Right lobe of liver (tissue), 6 donors: ENCODE measurements around the gene TM7SF3. TPM values are rescaled to one million over a fixed set of nuclear protein-coding genes. Genes with fewer than 3 reads are reported as not detected.
"Not testable (repeated sequence)": the region's sequence is repeated elsewhere in the genome, so short reads cannot be mapped to it uniquely, and the experiment has no call there.

Experiments used
- ATAC-seq, 4 donors: fragments of 200-7000 bp; cut with Tn5 transposase; one replicate each; pipeline ENCODE4 v1.9.1; 2020; ENCODE audit warnings: mild to moderate bottlenecking in 4 of 4, moderate library complexity in 4 of 4
- DNase-seq, 3 donors: peaks; one replicate each; pipeline ENCODE4 v3.0.0-alpha.2; 2020
- H3K27ac ChIP-seq, 3 donors: fragments of 200-600 bp; one replicate each; pipeline ENCODE4 v1.8.0; 2022
- H3K27me3 ChIP-seq, 2 donors: fragments of 200-600 bp; one replicate each; pipeline ENCODE4 v1.8.0; 2022
- H3K36me3 ChIP-seq, 4 donors: fragments of 200-600 bp; sonication (generic) in 1 of 4; one replicate each; pipeline versions ENCODE4 v1.5.1 to v1.8.0; 2017 to 2022; ENCODE audit warnings: control low read depth in 1 of 4
- H3K4me1 ChIP-seq, 4 donors: fragments of 200-600 bp; sonication (generic) in 1 of 4; one replicate each; pipeline versions ENCODE4 v1.5.1 to v1.8.0; 2017 to 2022; ENCODE audit warnings: control low read depth in 1 of 4
- H3K4me3 ChIP-seq, 3 donors: fragments of 200-600 bp; one replicate each; pipeline ENCODE4 v1.8.0; 2022
- H3K9me3 ChIP-seq, 4 donors: fragments of 200-600 bp; sonication (generic) in 1 of 4; one replicate each; pipeline versions ENCODE4 v1.5.1 to v1.8.0; 2017 to 2022; ENCODE audit warnings: control low read depth in 1 of 4
- CTCF ChIP-seq, 4 donors: fragments of 200-600 bp in 3 of 4; fragments of 450-650 bp in 1 of 4; IDR thresholded peaks; one replicate each; pipeline versions ENCODE4 v1.5.1 to v1.8.0; 2016 to 2022; ENCODE audit warnings: antibody characterized with exemption in 4 of 4, mild to moderate bottlenecking in 2 of 4
- POLR2A ChIP-seq: fragments of 450-650 bp; IDR thresholded peaks from one replicate; pipeline ENCODE4 v1.6.1; 2017; ENCODE audit warnings: antibody characterized with exemption, mild to moderate bottlenecking
- WGBS: methylation state at CpG from one replicate; pipeline ENCODE4 v1.1.6; 2018; ENCODE audit warnings: low coverage, low lambda C conversion rate; ENCODE audit not compliant: insufficient coverage; ENCODE audit errors: missing lambda C conversion rate; 5-methylcytosine and 5-hydroxymethylcytosine counted together
- intact Hi-C, 2 donors: fragments of 100-400 bp; cut with DNase I; formaldehyde crosslinking; loops; one replicate each; pipeline versions ENCODE4 v1.11.2 to v1.14.1; 2022
- total RNA-seq, 6 experiments: library from RNA; depleted of rRNA in 2 of 6; stranded (reverse); fragments of >200 nt in 2 of 6; fragmentation: NEBNext Ultra II Directional in 3 of 6; extraction: Animal tissue kit (Norgen Biotek cat#: 25700) in 3 of 6; gene quantifications; one replicate each; pipeline versions ENCODE4 v1.1.0 to v1.2.4, GENCODE V29; 2016 to 2023
- donor health status: DM: no; HTN: yes; CAD: no.
- donor health status: DM: no; HTN: no; CAD: no.
- donor health status: DM: no; HTN: no; CAD: no.
- donor health status: DM: no; HTN: yes; CAD: no.
- donor health status: DM: no; HTN: yes; CAD: no.

The TM7SF3 gene
- total RNA-seq, 6 experiments from 2014 or later = 38.4 to 75.1 (median 62.8) TPM

- DNase-seq = no peak
- ATAC-seq = no peak
- Histone ChIP-seq H3K27ac (no peak overlapping the region), H3K4me3 (no peak overlapping the region), H3K27me3 (no peaks in the 10 kb centered on the region), H3K4me1 (no peaks in the 10 kb centered on the region), H3K36me3 (peaks cover 0 to 7% (median 0%) of the 10 kb centered on the region in 4 donors), H3K9me3 (no peaks in the 10 kb centered on the region)
- 90% methylated on average over 3 of the region's 3 CpGs for WGBS
- no peak for TF ChIP-seq POLR2A
- TF ChIP-seq CTCF (IDR thresholded peaks at IDR 0.05) = no peak
- intact Hi-C loops = no loop called here
Measured at GRCh38 chr12:26966842-26967241, 47.3 kb downstream of the TM7SF3 start.

GRCh38 chr12:26963413-26963812 lies 50.8 kb downstream of the TM7SF3 start:
- Histone ChIP-seq H3K36me3 (peaks cover 0 to 7% (median 0%) of the 10 kb centered on the region in 4 donors), H3K4me1 (no peaks in the 10 kb centered on the region), H3K4me3 (no peak overlapping the region), H3K27ac (no peak overlapping the region), H3K9me3 (no peaks in the 10 kb centered on the region), H3K27me3 (no peaks in the 10 kb centered on the region)
- TF ChIP-seq CTCF (IDR thresholded peaks at IDR 0.05) (no peak), POLR2A (no peak)
- DNase-seq (no peak), ATAC-seq (no peak)
- 94% methylated on average over 1 of the region's 1 CpG for WGBS
- intact Hi-C loops = no loop called here

GRCh38 chr12:26961803-26962202 lies 52.4 kb downstream of the TM7SF3 start:
- WGBS = 44% methylated on average over 1 of the region's 1 CpG
- no peak for ATAC-seq
- H3K27me3 ChIP-seq = no peaks in the 10 kb centered on the region

GRCh38 chr12:26961391-26961790 lies 52.8 kb downstream of the TM7SF3 start:
- H3K4me1 ChIP-seq, H3K27me3 ChIP-seq, H3K9me3 ChIP-seq, H3K4me3 ChIP-seq, DNase-seq, intact Hi-C loops, H3K27ac ChIP-seq, ATAC-seq: not testable (repeated sequence)
- WGBS = 96% methylated on average over 7 of the region's 7 CpGs
- H3K36me3 ChIP-seq = peaks cover 4 to 20% (median 15%) of the 10 kb centered on the region in 4 donors

More at GRCh38 chr12:26961803-26962202, 52.4 kb downstream of the TM7SF3 start:
- no peak overlapping the region for H3K27ac ChIP-seq
- intact Hi-C loops = no loop called here
- TF ChIP-seq CTCF (IDR thresholded peaks at IDR 0.05) = no peak
- TF ChIP-seq POLR2A = no peak
- no peaks in the 10 kb centered on the region for H3K4me1 ChIP-seq
- DNase-seq = no peak
- H3K36me3 ChIP-seq = peaks cover 4 to 16% (median 12%) of the 10 kb centered on the region in 4 donors
- H3K4me3 ChIP-seq = no peak overlapping the region
- H3K9me3 ChIP-seq = no peaks in the 10 kb centered on the region

- intact Hi-C loops = no loop called here
- DNase-seq = no peak
- no peaks in the 10 kb centered on the region for H3K9me3 ChIP-seq
- TF ChIP-seq CTCF (IDR thresholded peaks at IDR 0.05) = no peak
- TF ChIP-seq POLR2A = no peak
- H3K4me3 ChIP-seq = no peak overlapping the region
- ATAC-seq = peak in 1 of 4 donors; percentile 32
- H3K27ac ChIP-seq = no peak overlapping the region
- peaks cover 4 to 19% (median 12%) of the 10 kb centered on the region in 4 donors for H3K36me3 ChIP-seq
- H3K4me1 ChIP-seq = peaks cover 0 to 8% (median 0%) of the 10 kb centered on the region in 4 donors
- WGBS = 40% methylated on average over 4 of the region's 4 CpGs
- H3K27me3 ChIP-seq = no peaks in the 10 kb centered on the region
Measured at GRCh38 chr12:26954027-26954426, 60.2 kb downstream of the TM7SF3 start.
